ENCODE results near the gene TSKS. TPM values are rescaled to one million over a fixed set of nuclear protein-coding genes. Genes with fewer than 3 reads are reported as not detected.
A peak's percentile ranks its signal among the peaks of the same experiment; 100 is the strongest.

Gene TSKS
- total and polyA plus RNA-seq, 7 donors: 0.36 to 1.2 (median 0.83) TPM; not detected in 4

DNA sequence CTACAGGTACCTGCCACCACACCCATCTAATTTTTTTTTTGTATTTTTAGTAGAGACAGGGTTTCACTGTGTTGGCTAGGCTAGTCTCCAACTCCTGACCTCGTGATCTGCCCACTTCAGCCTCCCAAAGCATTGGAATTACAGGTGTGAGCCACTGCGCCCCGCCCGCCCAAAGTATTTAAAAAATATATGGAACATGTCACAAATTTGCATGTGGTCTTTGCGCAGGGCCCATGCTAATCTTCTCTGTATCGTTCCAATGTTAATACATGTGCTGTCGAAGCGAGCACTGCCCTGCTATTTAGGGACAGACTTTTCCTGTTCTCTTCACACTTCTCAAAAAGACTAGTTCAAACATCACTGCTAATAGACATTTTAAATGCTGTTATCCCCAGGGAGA lies 1.2 kb upstream of the TSKS start:
- TF ChIP-seq POLR2AphosphoS5 (IDR thresholded peaks at IDR 0.05) (no peak), POLR2A (IDR thresholded peaks at IDR 0.05) (no peak), EP300 (IDR thresholded peaks at IDR 0.05) (no peak)
- TF ChIP-seq, protein P1, sequence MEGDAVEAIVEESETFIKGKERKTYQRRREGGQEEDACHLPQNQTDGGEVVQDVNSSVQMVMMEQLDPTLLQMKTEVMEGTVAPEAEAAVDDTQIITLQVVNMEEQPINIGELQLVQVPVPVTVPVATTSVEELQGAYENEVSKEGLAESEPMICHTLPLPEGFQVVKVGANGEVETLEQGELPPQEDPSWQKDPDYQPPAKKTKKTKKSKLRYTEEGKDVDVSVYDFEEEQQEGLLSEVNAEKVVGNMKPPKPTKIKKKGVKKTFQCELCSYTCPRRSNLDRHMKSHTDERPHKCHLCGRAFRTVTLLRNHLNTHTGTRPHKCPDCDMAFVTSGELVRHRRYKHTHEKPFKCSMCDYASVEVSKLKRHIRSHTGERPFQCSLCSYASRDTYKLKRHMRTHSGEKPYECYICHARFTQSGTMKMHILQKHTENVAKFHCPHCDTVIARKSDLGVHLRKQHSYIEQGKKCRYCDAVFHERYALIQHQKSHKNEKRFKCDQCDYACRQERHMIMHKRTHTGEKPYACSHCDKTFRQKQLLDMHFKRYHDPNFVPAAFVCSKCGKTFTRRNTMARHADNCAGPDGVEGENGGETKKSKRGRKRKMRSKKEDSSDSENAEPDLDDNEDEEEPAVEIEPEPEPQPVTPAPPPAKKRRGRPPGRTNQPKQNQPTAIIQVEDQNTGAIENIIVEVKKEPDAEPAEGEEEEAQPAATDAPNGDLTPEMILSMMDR (IDR thresholded peaks at IDR 0.05): no peak
- 82 to 90% methylated on average over 8 of the region's 8 CpGs for WGBS, 2 donors
- intact Hi-C loops (cut with DNase I): no loop called here
- no peak for DNase-seq
- no peaks in the 10 kb centered on the region for H3K9me3 ChIP-seq
- no peaks in the 10 kb centered on the region for H3K36me3 ChIP-seq
- no peak overlapping the region for H3K4me3 ChIP-seq
- H3K27me3 ChIP-seq: no peaks in the 10 kb centered on the region
- H3K27ac ChIP-seq: peak overlapping the region in 1 of 4 donors; percentile 96
- H3K4me1 ChIP-seq: peaks cover 0 to 29% (median 25%) of the 10 kb centered on the region in 4 donors

DNA sequence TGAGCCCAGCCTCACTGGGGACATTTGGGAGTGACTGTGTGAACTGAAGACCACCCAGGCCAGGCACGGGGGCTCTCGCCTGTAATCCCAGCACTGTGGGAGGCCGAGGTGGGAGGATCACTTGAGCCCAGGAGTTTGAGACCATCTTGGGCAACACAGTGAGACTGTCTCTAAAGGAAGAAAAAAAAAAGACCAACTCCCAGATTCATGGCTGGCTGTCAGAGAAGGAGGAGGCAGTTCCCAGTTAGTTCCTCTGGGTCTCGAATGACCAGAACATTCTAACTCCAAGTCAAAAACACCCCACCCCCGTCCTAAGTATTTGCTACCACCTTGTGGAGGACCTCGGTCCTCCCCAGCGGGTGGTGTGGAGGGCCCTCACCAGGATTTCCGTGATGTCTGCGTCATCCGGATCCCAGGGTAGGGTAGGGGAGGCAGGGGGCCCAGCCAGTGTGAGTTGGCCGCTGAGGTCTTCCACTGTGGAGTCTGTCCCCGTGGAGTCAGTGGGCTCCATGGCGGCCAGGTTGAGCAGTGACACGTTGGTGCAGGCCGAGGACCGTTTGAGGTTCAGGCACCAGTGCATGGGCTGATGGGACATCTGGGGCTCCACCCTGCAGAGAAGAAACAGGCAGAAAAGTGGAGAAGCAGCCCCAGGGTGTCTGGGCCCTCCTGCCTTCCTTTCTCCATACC lies 1.3 kb downstream of the TSKS start:
- H3K4me1 ChIP-seq: peaks cover 0 to 8% (median 7%) of the 10 kb centered on the region in 4 donors
- TF ChIP-seq EP300 (IDR thresholded peaks at IDR 0.05) (no peak), POLR2A (IDR thresholded peaks at IDR 0.05) (no peak), POLR2AphosphoS5 (IDR thresholded peaks at IDR 0.05) (no peak)
- TF ChIP-seq, protein P1 (IDR thresholded peaks at IDR 0.05): no peak
- 70 to 80% methylated on average over 16 of the region's 16 CpGs for WGBS, 2 donors
- H3K27ac ChIP-seq: peak overlapping the region in 3 of 4 donors; percentile 18 to 26 (median 23)
- no peaks in the 10 kb centered on the region for H3K36me3 ChIP-seq
- H3K9me3 ChIP-seq: no peaks in the 10 kb centered on the region
- DNase-seq: no peak
- intact Hi-C loops (cut with DNase I): no loop called here
- H3K4me3 ChIP-seq: no peak overlapping the region
- no peaks in the 10 kb centered on the region for H3K27me3 ChIP-seq

DNA sequence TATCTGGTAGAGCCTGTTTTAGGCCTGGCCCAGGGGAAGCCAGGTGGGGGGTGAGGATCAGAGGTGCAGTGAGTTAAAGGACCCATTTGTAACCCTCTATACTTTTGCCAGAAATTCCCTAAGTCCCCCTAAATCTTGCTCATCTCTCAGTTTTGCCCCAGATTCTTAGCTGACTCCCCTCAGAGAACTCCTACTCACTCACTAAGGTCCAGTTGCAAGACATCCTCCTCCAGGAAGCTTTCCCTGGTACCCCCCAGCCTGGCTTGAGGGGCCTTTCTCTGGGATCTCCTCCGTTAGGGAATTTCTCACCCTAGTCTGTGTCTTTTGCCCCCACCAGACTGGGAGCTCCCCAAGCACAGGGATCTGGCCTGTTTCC lies 1.9 kb downstream of the TSKS start:
- intact Hi-C loops (cut with DNase I): no loop called here
- peak overlapping the region in 3 of 4 donors; percentile 18 to 26 (median 23) for H3K27ac ChIP-seq
- TF ChIP-seq, protein P1 (IDR thresholded peaks at IDR 0.05): no peak
- TF ChIP-seq EP300 (IDR thresholded peaks at IDR 0.05): no peak
- no peak for TF ChIP-seq POLR2A (IDR thresholded peaks at IDR 0.05)
- no peak for TF ChIP-seq POLR2AphosphoS5 (IDR thresholded peaks at IDR 0.05)

DNA sequence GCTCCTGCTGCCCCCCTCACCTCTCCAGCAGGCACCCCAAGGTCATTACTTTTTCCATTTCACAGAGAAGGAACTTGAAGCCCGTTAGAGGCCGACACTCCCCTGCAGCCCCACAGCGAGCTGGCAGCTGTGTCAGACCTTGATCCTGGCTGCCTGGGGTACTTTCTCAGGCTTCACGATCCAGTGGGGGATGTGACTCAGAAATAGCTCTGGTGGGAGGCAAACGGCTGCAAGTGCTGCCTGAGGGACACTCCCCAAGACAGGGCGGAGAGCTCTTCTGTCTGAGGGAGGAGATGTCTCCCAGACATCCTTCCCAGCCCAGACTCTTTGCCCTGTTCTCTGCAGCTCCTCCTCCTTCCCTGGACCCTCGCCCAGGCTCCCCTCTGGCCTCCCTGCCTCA lies 4.8 kb downstream of the TSKS start:
- WGBS, 2 donors: 21 to 42% methylated on average over 7 of the region's 7 CpGs

More for the DNA sequence above, 1.9 kb downstream of the TSKS start:
- H3K36me3 ChIP-seq: no peaks in the 10 kb centered on the region
- H3K9me3 ChIP-seq: no peaks in the 10 kb centered on the region
- DNase-seq: no peak
- no peaks in the 10 kb centered on the region for H3K27me3 ChIP-seq
- peaks cover 0 to 8% (median 7%) of the 10 kb centered on the region in 4 donors for H3K4me1 ChIP-seq
- WGBS, 2 donors: 85 to 95% methylated on average over 1 of the region's 1 CpG
- no peak overlapping the region for H3K4me3 ChIP-seq

More for the DNA sequence above, 4.8 kb downstream of the TSKS start:
- no peaks in the 10 kb centered on the region for H3K27me3 ChIP-seq
- TF ChIP-seq POLR2AphosphoS5 (IDR thresholded peaks at IDR 0.05) (no peak), POLR2A (IDR thresholded peaks at IDR 0.05) (no peak), EP300 (IDR thresholded peaks at IDR 0.05) (no peak)
- TF ChIP-seq, protein P1 (IDR thresholded peaks at IDR 0.05): no peak
- intact Hi-C loops (cut with DNase I): no loop called here
- no peak for DNase-seq
- peaks cover 0 to 4% (median 1%) of the 10 kb centered on the region in 4 donors for H3K9me3 ChIP-seq
- H3K4me1 ChIP-seq: no peaks in the 10 kb centered on the region
- H3K4me3 ChIP-seq: no peak overlapping the region
- H3K36me3 ChIP-seq: no peaks in the 10 kb centered on the region
- H3K27ac ChIP-seq: no peak overlapping the region

All from sigmoid colon (tissue), 7 donors.